ENCODE data around the gene SPON2. TPM values are rescaled to one million over a fixed set of nuclear protein-coding genes. Genes with fewer than 3 reads are reported as not detected.
A peak's percentile ranks its signal among the peaks of the same experiment; 100 is the strongest.

SPON2 gene
- total RNA-seq, 1 experiment from 2014 or later = 2.3 TPM

GRCh38 chr4:1211891-1212545 lies 39.6 kb upstream of the SPON2 start:
- no peak overlapping the region for H3K23ac ChIP-seq (ENCODE audit: insufficient read length, low read depth, low read length)
- H3K27me3 ChIP-seq (ENCODE audit: insufficient read depth, low read length) = no peaks in the 10 kb centered on the region
- no peaks in the 10 kb centered on the region for H3K4me1 ChIP-seq (ENCODE audit: insufficient read depth, low read length)
- Mint-ChIP-seq H3K4me3 (no peak overlapping the region), H3K4me1 (no peaks in the 10 kb centered on the region), H3K9me3 (no peaks in the 10 kb centered on the region), H3K27ac (0 out of 7 replicates have a peak overlapping the region, but pooled peaks of 1 of the 3 experiments have one; percentile 35), H3K27me3 (ENCODE audit: low read depth) (no peaks in the 10 kb centered on the region), H3K36me3 (ENCODE audit: insufficient read depth in 1 of 3, low read depth in 3 of 3) (peaks cover 2 to 30% (median 27%) of the 10 kb centered on the region in 3 experiments; a peak in 6 of 7 replicates)
- no peak overlapping the region for H3K4ac ChIP-seq (ENCODE audit: low read depth, low read length)
- H3K56ac ChIP-seq (ENCODE audit: insufficient read length, low read depth, low read length) = no peak overlapping the region
- H3K27ac ChIP-seq (ENCODE audit: insufficient read length, low read depth, low read length) = no peak overlapping the region
- H3K79me2 ChIP-seq (ENCODE audit: insufficient read depth, low read length) = no peaks in the 10 kb centered on the region
- peaks cover 3% of the 10 kb centered on the region for H3K23me2 ChIP-seq (ENCODE audit: insufficient read length, low read depth, low read length, poor library complexity, severe bottlenecking)
- H2AK5ac ChIP-seq (ENCODE audit: insufficient read length, low read length) = no peak overlapping the region
- H2AFZ ChIP-seq (ENCODE audit: low read length) = no peak overlapping the region
- H3K79me1 ChIP-seq (ENCODE audit: insufficient read depth, low read depth, low read length, poor library complexity, severe bottlenecking) = no peaks in the 10 kb centered on the region
- no peak overlapping the region for H2BK20ac ChIP-seq (ENCODE audit: low read depth, low read length, poor library complexity, severe bottlenecking)
- no peak overlapping the region for H3K18ac ChIP-seq (ENCODE audit: insufficient read length, low read depth, low read length)
- no peak overlapping the region for H3K4me2 ChIP-seq (ENCODE audit: insufficient read depth, insufficient read length, low read length)
- no CpG with 5 or more reads among the region's 34 CpGs for WGBS (ENCODE audit: extremely low coverage, insufficient read length, low lambda C conversion rate)
- no peaks in the 10 kb centered on the region for H4K20me1 ChIP-seq (ENCODE audit: control insufficient read depth, insufficient read depth, insufficient read length)
- DNase-seq = no peak
- no peak overlapping the region for H4K91ac ChIP-seq (ENCODE audit: insufficient read length, low read depth, low read length)
- H4K8ac ChIP-seq (replicated peaks; ENCODE audit: insufficient read length, low read depth, low read length) = no peak overlapping the region
- no peak overlapping the region for H2BK15ac ChIP-seq (ENCODE audit: low read depth, low read length)
- no peak overlapping the region for H3K14ac ChIP-seq (ENCODE audit: insufficient read depth, low read length)
- TF ChIP-seq CTCF (conservative IDR thresholded peaks at IDR 0.05) = no peak
- H3K9ac ChIP-seq (ENCODE audit: extremely low read depth, insufficient read length, low read length) = no peak overlapping the region
- H4K5ac ChIP-seq (ENCODE audit: insufficient read length, low read depth, low read length) = no peak overlapping the region
- H3K9me3 ChIP-seq (ENCODE audit: control insufficient read depth, low read depth, low read length) = no peaks in the 10 kb centered on the region
- no peak overlapping the region for H2BK120ac ChIP-seq (ENCODE audit: low read depth, low read length, poor library complexity, severe bottlenecking)
- H2BK5ac ChIP-seq (ENCODE audit: insufficient read length, low read length) = no peak overlapping the region
- no peak overlapping the region for H3T11ph ChIP-seq (ENCODE audit: low read length)
- no peak overlapping the region for H2BK12ac ChIP-seq (ENCODE audit: insufficient read length, low read depth, low read length)

All from H9 (cell line).